Measurements from ENCODE around the gene DKK3.

DKK3 gene

GRCh38 chr11:11987503-11988022 is 20.9 kb downstream of the DKK3 start:
- DNase-seq = peak; percentile 14

GRCh38 chr11:11985954-11986949 is 22.2 kb downstream of the DKK3 start:
- no peak for DNase-seq
- in situ Hi-C loops (cut with HindIII; ENCODE audit: low pct_ligation_motif_present, low pct_unique_long_range_greater_than_20kb, low sequenced_read_pairs) = no loop called here

More at GRCh38 chr11:11987503-11988022, 20.9 kb downstream of the DKK3 start:
- in situ Hi-C loops (cut with HindIII; ENCODE audit: low pct_ligation_motif_present, low pct_unique_long_range_greater_than_20kb, low sequenced_read_pairs) = no loop called here

- DNase-seq = peak; percentile 32
- in situ Hi-C loops (cut with HindIII; ENCODE audit: low pct_ligation_motif_present, low pct_unique_long_range_greater_than_20kb, low sequenced_read_pairs) = no loop called here
These were observed 23.3 kb downstream of the DKK3 start for GRCh38 chr11:11985016-11985715.

GRCh38 chr11:11984563-11984962 is 23.9 kb downstream of the DKK3 start:
- DNase-seq = no peak
- in situ Hi-C loops (cut with HindIII; ENCODE audit: low pct_ligation_motif_present, low pct_unique_long_range_greater_than_20kb, low sequenced_read_pairs) = no loop called here

- no peak for DNase-seq
- in situ Hi-C loops (cut with HindIII; ENCODE audit: low pct_ligation_motif_present, low pct_unique_long_range_greater_than_20kb, low sequenced_read_pairs) = no loop called here
These were observed 25.0 kb downstream of the DKK3 start for GRCh38 chr11:11983427-11983826.

- in situ Hi-C loops (cut with HindIII; ENCODE audit: low pct_ligation_motif_present, low pct_unique_long_range_greater_than_20kb, low sequenced_read_pairs) = no loop called here
- no peak for DNase-seq
These were observed 25.5 kb downstream of the DKK3 start for GRCh38 chr11:11982975-11983374.

GRCh38 chr11:11982461-11982860 is 26.0 kb downstream of the DKK3 start:
- in situ Hi-C loops (cut with HindIII; ENCODE audit: low pct_ligation_motif_present, low pct_unique_long_range_greater_than_20kb, low sequenced_read_pairs) = no loop called here
- DNase-seq = no peak

GRCh38 chr11:11981840-11982239 is 26.6 kb downstream of the DKK3 start:
- no peak for DNase-seq
- in situ Hi-C loops (cut with HindIII; ENCODE audit: low pct_ligation_motif_present, low pct_unique_long_range_greater_than_20kb, low sequenced_read_pairs) = no loop called here

GRCh38 chr11:11981364-11981763 is 27.1 kb downstream of the DKK3 start:
- in situ Hi-C loops (cut with HindIII; ENCODE audit: low pct_ligation_motif_present, low pct_unique_long_range_greater_than_20kb, low sequenced_read_pairs) = no loop called here
- no peak for DNase-seq

- in situ Hi-C loops (cut with HindIII; ENCODE audit: low pct_ligation_motif_present, low pct_unique_long_range_greater_than_20kb, low sequenced_read_pairs) = no loop called here
- DNase-seq = no peak
These were observed 27.6 kb downstream of the DKK3 start for GRCh38 chr11:11980841-11981308.

GRCh38 chr11:11980200-11980599 is 28.2 kb downstream of the DKK3 start:
- DNase-seq = no peak
- in situ Hi-C loops (cut with HindIII; ENCODE audit: low pct_ligation_motif_present, low pct_unique_long_range_greater_than_20kb, low sequenced_read_pairs) = no loop called here

- DNase-seq = no peak
- in situ Hi-C loops (cut with HindIII; ENCODE audit: low pct_ligation_motif_present, low pct_unique_long_range_greater_than_20kb, low sequenced_read_pairs) = no loop called here
These were observed 28.8 kb downstream of the DKK3 start for GRCh38 chr11:11979488-11980117.

GRCh38 chr11:11978792-11979487 is 29.5 kb downstream of the DKK3 start:
- DNase-seq = peak; percentile 27
- in situ Hi-C loops (cut with HindIII; ENCODE audit: low pct_ligation_motif_present, low pct_unique_long_range_greater_than_20kb, low sequenced_read_pairs) = no loop called here

GRCh38 chr11:11978098-11978637 is 30.3 kb downstream of the DKK3 start:
- in situ Hi-C loops (cut with HindIII; ENCODE audit: low pct_ligation_motif_present, low pct_unique_long_range_greater_than_20kb, low sequenced_read_pairs) = no loop called here
- no peak for DNase-seq

GRCh38 chr11:11977206-11977938 is 31.1 kb downstream of the DKK3 start:
- in situ Hi-C loops (cut with HindIII; ENCODE audit: low pct_ligation_motif_present, low pct_unique_long_range_greater_than_20kb, low sequenced_read_pairs) = no loop called here
- peak; percentile 90 for DNase-seq

GRCh38 chr11:11976481-11977127 is 31.8 kb downstream of the DKK3 start:
- in situ Hi-C loops (cut with HindIII; ENCODE audit: low pct_ligation_motif_present, low pct_unique_long_range_greater_than_20kb, low sequenced_read_pairs) = no loop called here
- peak; percentile 19 for DNase-seq

All from ACHN (cell line).